ENCODE data around the gene MGMT.

GRCh38 chr10:129677377-129677927, 210.4 kb downstream of the MGMT start:
- TF ChIP-seq CTCF (IDR thresholded peaks at IDR 0.05) (no peak), POLR2A (IDR thresholded peaks at IDR 0.05) (no peak)
